ENCODE data around the gene AMDHD2.

- no peak for TF ChIP-seq CTCF (IDR thresholded peaks at IDR 0.05)
- no peak for TF ChIP-seq POLR2A (IDR thresholded peaks at IDR 0.05)
Measured at GRCh38 chr16:2501946-2502895, 17.9 kb upstream of the AMDHD2 start.
